Measurements from ENCODE around the gene DNAI1.

Gene DNAI1

GRCh38 chr9:34501889-34502425, 43.4 kb downstream of the DNAI1 start:
- no peak overlapping the region for H2AFZ ChIP-seq (ENCODE audit: low read length, unreplicated experiment)
- no peak overlapping the region for H3K27ac ChIP-seq (ENCODE audit: low read depth, low read length)
- no peaks in the 10 kb centered on the region for H3K36me3 ChIP-seq (ENCODE audit: insufficient read depth, low read length)
- no peak overlapping the region for H3K4me3 ChIP-seq (ENCODE audit: low read depth, low read length)
- H3K4me1 ChIP-seq (ENCODE audit: control insufficient read depth, insufficient read depth, low read length, unreplicated experiment): no peaks in the 10 kb centered on the region
- H3K79me2 ChIP-seq (ENCODE audit: control insufficient read depth, insufficient read depth, low read length, unreplicated experiment): no peaks in the 10 kb centered on the region
- H3K27me3 ChIP-seq (ENCODE audit: insufficient read depth, low read length): peaks cover 44% of the 10 kb centered on the region

DNA sequence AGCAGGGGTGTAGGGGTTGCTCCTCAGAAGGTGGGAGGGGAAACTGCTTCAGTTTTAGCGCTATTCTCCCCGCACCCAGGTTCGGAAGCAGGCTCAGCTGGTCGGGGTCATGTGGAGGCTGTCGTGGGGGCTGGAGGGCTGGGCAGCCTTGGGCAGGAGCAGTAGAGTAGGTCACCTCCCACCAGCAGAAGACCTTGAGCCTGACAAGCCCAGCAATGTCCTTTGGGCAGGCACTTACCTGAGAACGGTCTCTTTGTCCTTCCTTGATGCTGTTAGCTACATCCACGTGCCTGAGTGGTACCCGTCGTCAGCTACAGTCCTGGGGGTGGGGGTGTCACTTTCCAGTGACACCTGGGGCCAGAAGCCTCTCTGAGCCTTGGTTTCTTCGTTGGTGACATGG, 43.9 kb downstream of the DNAI1 start:
- H3K4me3 ChIP-seq (ENCODE audit: low read depth, low read length): no peak overlapping the region
- peaks cover 42% of the 10 kb centered on the region for H3K27me3 ChIP-seq (ENCODE audit: insufficient read depth, low read length)
- H3K79me2 ChIP-seq (ENCODE audit: control insufficient read depth, insufficient read depth, low read length, unreplicated experiment): no peaks in the 10 kb centered on the region
- H3K4me1 ChIP-seq (ENCODE audit: control insufficient read depth, insufficient read depth, low read length, unreplicated experiment): no peaks in the 10 kb centered on the region
- no peak overlapping the region for H3K27ac ChIP-seq (ENCODE audit: low read depth, low read length)
- H2AFZ ChIP-seq (ENCODE audit: low read length, unreplicated experiment): no peak overlapping the region
- no peaks in the 10 kb centered on the region for H3K36me3 ChIP-seq (ENCODE audit: insufficient read depth, low read length)

- Histone ChIP-seq H3K27ac (ENCODE audit: low read depth, low read length) (no peak overlapping the region), H2AFZ (ENCODE audit: low read length, unreplicated experiment) (no peak overlapping the region), H3K79me2 (ENCODE audit: control insufficient read depth, insufficient read depth, low read length, unreplicated experiment) (no peaks in the 10 kb centered on the region), H3K4me3 (ENCODE audit: low read depth, low read length) (no peak overlapping the region), H3K36me3 (ENCODE audit: insufficient read depth, low read length) (no peaks in the 10 kb centered on the region), H3K4me1 (ENCODE audit: control insufficient read depth, insufficient read depth, low read length, unreplicated experiment) (no peaks in the 10 kb centered on the region), H3K27me3 (ENCODE audit: insufficient read depth, low read length) (peaks cover 39% of the 10 kb centered on the region)
These were observed 44.3 kb downstream of the DNAI1 start for GRCh38 chr9:34502891-34503290.

DNA sequence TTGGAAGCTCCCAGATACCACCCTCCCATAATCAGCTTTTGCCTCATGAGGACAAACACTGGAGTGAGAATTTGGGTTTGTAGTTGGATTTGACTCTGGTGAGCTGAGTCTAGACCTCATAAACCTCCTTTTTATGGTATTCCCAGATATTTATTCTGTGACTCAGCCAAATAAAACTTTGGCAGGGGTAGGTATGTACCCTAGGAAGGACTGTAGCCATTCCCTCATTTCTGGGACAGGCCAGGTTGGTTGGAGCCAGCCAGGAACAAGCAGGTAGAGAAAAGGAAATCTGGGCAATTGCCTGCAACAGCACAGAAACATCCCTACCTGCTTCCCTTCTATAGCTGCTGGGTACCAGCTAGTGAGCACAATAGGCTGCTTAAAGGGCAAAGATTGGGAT, 44.8 kb downstream of the DNAI1 start:
- peaks cover 37% of the 10 kb centered on the region for H3K27me3 ChIP-seq (ENCODE audit: insufficient read depth, low read length)
- H3K27ac ChIP-seq (ENCODE audit: low read depth, low read length): no peak overlapping the region
- H2AFZ ChIP-seq (ENCODE audit: low read length, unreplicated experiment): no peak overlapping the region
- H3K4me3 ChIP-seq (ENCODE audit: low read depth, low read length): no peak overlapping the region
- H3K4me1 ChIP-seq (ENCODE audit: control insufficient read depth, insufficient read depth, low read length, unreplicated experiment): no peaks in the 10 kb centered on the region
- H3K36me3 ChIP-seq (ENCODE audit: insufficient read depth, low read length): no peaks in the 10 kb centered on the region
- no peaks in the 10 kb centered on the region for H3K79me2 ChIP-seq (ENCODE audit: control insufficient read depth, insufficient read depth, low read length, unreplicated experiment)

DNA sequence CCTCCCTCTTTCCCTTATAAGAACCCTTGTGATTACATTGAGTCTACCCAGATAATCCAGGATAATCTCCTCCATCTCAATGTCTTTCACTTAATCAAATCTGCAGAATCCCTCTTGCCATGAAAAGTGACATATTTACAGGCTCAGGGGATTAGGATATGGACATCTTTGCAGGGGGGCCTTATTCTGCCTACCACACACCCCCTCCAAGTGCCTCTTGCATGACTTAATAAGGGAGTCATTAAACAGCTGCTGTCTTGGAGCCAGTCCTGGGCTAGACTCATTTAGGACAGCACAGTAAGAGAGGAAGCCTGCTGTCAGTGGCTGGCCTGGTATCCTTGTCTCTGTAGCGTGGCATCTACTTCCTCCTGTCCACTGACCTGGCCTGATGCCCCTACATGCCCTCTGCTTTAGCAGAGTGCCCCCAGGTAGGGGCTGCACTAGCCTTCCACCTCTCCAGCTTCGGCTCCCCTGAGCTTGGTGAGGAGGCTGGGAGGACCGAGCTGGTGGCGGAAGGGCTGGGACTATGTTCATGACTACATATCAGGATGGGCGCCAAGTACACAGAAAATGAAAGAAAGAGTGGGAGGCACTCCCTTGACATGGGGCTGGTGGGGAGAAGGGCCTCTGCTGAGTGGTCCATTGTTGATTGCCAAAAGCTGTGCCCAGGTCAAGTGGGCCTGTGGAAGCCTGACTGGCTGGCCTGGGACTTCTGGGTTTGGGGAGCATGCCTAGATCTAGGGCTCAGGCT, 46.9 kb downstream of the DNAI1 start:
- H3K4me3 ChIP-seq (ENCODE audit: low read depth, low read length): no peak overlapping the region
- no peaks in the 10 kb centered on the region for H3K4me1 ChIP-seq (ENCODE audit: control insufficient read depth, insufficient read depth, low read length, unreplicated experiment)

DNA sequence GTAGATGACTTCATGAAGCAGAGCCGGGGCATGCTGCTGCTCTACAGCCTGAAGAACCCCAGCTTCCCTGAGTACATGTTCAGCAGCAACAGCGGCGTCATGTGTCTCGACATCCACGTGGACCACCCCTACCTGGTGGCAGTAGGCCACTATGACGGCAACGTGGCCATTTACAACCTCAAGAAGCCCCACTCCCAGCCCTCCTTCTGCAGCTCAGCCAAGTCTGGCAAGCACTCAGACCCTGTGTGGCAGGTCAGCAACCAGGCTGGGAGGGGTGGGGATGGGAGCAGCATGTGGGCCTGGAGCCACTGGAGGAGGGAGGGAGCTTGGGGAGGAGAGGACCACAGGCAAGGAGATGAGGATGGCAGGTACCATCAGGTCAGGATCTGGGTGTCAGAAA, 48.0 kb downstream of the DNAI1 start:
- peaks cover 29% of the 10 kb centered on the region for H3K27me3 ChIP-seq (ENCODE audit: insufficient read depth, low read length)
- no peaks in the 10 kb centered on the region for H3K36me3 ChIP-seq (ENCODE audit: insufficient read depth, low read length)
- no peak overlapping the region for H3K4me3 ChIP-seq (ENCODE audit: low read depth, low read length)
- no peaks in the 10 kb centered on the region for H3K79me2 ChIP-seq (ENCODE audit: control insufficient read depth, insufficient read depth, low read length, unreplicated experiment)
- no peaks in the 10 kb centered on the region for H3K4me1 ChIP-seq (ENCODE audit: control insufficient read depth, insufficient read depth, low read length, unreplicated experiment)
- H2AFZ ChIP-seq (ENCODE audit: low read length, unreplicated experiment): no peak overlapping the region
- no peak overlapping the region for H3K27ac ChIP-seq (ENCODE audit: low read depth, low read length)

More for the DNA sequence above, 46.9 kb downstream of the DNAI1 start:
- Histone ChIP-seq H3K27me3 (ENCODE audit: insufficient read depth, low read length) (peaks cover 29% of the 10 kb centered on the region), H3K27ac (ENCODE audit: low read depth, low read length) (no peak overlapping the region), H3K36me3 (ENCODE audit: insufficient read depth, low read length) (no peaks in the 10 kb centered on the region), H3K79me2 (ENCODE audit: control insufficient read depth, insufficient read depth, low read length, unreplicated experiment) (no peaks in the 10 kb centered on the region), H2AFZ (ENCODE audit: low read length, unreplicated experiment) (no peak overlapping the region)

GRCh38 chr9:34507556-34507955, 49.0 kb downstream of the DNAI1 start:
- H3K4me1 ChIP-seq (ENCODE audit: control insufficient read depth, insufficient read depth, low read length, unreplicated experiment): no peaks in the 10 kb centered on the region
- no peaks in the 10 kb centered on the region for H3K79me2 ChIP-seq (ENCODE audit: control insufficient read depth, insufficient read depth, low read length, unreplicated experiment)
- H3K27me3 ChIP-seq (ENCODE audit: insufficient read depth, low read length): peaks cover 29% of the 10 kb centered on the region
- no peak overlapping the region for H2AFZ ChIP-seq (ENCODE audit: low read length, unreplicated experiment)
- no peaks in the 10 kb centered on the region for H3K36me3 ChIP-seq (ENCODE audit: insufficient read depth, low read length)
- no peak overlapping the region for H3K4me3 ChIP-seq (ENCODE audit: low read depth, low read length)
- H3K27ac ChIP-seq (ENCODE audit: low read depth, low read length): no peak overlapping the region

DNA sequence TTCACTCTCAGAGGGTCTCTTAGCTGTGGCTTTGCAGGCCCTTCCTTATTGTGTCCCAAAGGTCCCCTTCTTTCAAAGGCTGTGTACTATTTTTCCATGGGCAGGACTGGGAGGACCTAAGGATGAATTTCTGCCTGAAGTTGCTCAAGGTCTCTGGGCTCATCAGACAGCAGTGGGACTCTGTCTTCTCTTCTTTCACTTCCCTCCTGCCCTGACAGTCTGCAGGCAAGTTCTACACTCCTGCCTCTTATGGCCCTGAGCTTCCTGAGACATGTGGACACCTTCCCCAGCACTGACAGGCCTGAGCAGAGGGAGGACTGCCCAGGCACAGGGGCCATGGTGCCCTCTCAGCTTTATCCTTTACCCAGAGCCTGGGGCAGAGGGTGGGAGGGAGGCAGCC, 49.4 kb downstream of the DNAI1 start:
- Histone ChIP-seq H3K79me2 (ENCODE audit: control insufficient read depth, insufficient read depth, low read length, unreplicated experiment) (no peaks in the 10 kb centered on the region), H3K36me3 (ENCODE audit: insufficient read depth, low read length) (no peaks in the 10 kb centered on the region), H3K27ac (ENCODE audit: low read depth, low read length) (no peak overlapping the region), H3K27me3 (ENCODE audit: insufficient read depth, low read length) (peaks cover 29% of the 10 kb centered on the region), H3K4me3 (ENCODE audit: low read depth, low read length) (no peak overlapping the region), H3K4me1 (ENCODE audit: control insufficient read depth, insufficient read depth, low read length, unreplicated experiment) (no peaks in the 10 kb centered on the region), H2AFZ (ENCODE audit: low read length, unreplicated experiment) (no peak overlapping the region)

- no peaks in the 10 kb centered on the region for H3K79me2 ChIP-seq (ENCODE audit: control insufficient read depth, insufficient read depth, low read length, unreplicated experiment)
- H3K27ac ChIP-seq (ENCODE audit: low read depth, low read length): no peak overlapping the region
- no peaks in the 10 kb centered on the region for H3K4me1 ChIP-seq (ENCODE audit: control insufficient read depth, insufficient read depth, low read length, unreplicated experiment)
- peaks cover 25% of the 10 kb centered on the region for H3K27me3 ChIP-seq (ENCODE audit: insufficient read depth, low read length)
- H2AFZ ChIP-seq (ENCODE audit: low read length, unreplicated experiment): no peak overlapping the region
- H3K36me3 ChIP-seq (ENCODE audit: insufficient read depth, low read length): no peaks in the 10 kb centered on the region
- H3K4me3 ChIP-seq (ENCODE audit: low read depth, low read length): no peak overlapping the region
These were observed 49.9 kb downstream of the DNAI1 start for GRCh38 chr9:34508463-34508862.

DNA sequence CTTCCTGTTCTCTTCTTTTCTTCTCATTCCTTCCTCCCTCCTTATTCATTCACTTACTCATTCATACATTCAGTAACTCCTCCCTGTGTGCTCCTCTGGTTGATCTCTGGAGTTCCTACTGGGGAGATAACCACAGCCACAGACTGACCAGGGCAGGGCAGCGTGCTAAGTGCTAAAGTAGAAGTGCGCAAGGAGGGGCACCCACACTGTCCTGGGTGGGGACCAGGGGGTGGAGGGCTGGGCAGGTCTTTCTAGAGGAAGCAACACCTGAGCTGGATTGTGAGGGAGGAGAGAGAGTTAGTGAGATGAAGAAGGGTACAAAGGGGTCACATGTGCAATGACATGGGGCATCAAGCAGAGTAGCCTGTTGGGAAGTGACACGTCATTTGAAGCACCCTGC, 50.3 kb downstream of the DNAI1 start:
- Histone ChIP-seq H3K4me1 (ENCODE audit: control insufficient read depth, insufficient read depth, low read length, unreplicated experiment) (no peaks in the 10 kb centered on the region), H3K27ac (ENCODE audit: low read depth, low read length) (no peak overlapping the region), H3K79me2 (ENCODE audit: control insufficient read depth, insufficient read depth, low read length, unreplicated experiment) (no peaks in the 10 kb centered on the region), H3K4me3 (ENCODE audit: low read depth, low read length) (no peak overlapping the region), H3K36me3 (ENCODE audit: insufficient read depth, low read length) (no peaks in the 10 kb centered on the region), H2AFZ (ENCODE audit: low read length, unreplicated experiment) (no peak overlapping the region), H3K27me3 (ENCODE audit: insufficient read depth, low read length) (peaks cover 20% of the 10 kb centered on the region)
